ENCODE measurements around the gene TAX1BP1.

GRCh38 chr7:27756298-27756697 lies 16.3 kb downstream of the TAX1BP1 start:
- no peak for TF ChIP-seq CTCF (IDR thresholded peaks at IDR 0.05)
- TF ChIP-seq POLR2A (IDR thresholded peaks at IDR 0.05), result no peak
